ENCODE measurements around the gene LARP4.

GRCh38 chr12:50505675-50506530 is 105.2 kb downstream of the LARP4 start:
- peak; percentile 43 for TF ChIP-seq EZH2 (IDR thresholded peaks at IDR 0.05)
- no peak for TF ChIP-seq CTCF (IDR thresholded peaks at IDR 0.05)
- no peak for TF ChIP-seq EZH2phosphoT487 (IDR thresholded peaks at IDR 0.05)

Data from neural progenitor cell (in vitro differentiated cells).